HG02973 (cell line): Measurements from ENCODE around the gene PEAK1.

Experiments used
- ATAC-seq: cut with Tn5 transposase; IDR thresholded peaks from one replicate; pipeline ENCODE4 v1.9.1; 2021; ENCODE audit warnings: moderate library complexity; ENCODE audit not compliant: unreplicated experiment

The PEAK1 gene

DNA sequence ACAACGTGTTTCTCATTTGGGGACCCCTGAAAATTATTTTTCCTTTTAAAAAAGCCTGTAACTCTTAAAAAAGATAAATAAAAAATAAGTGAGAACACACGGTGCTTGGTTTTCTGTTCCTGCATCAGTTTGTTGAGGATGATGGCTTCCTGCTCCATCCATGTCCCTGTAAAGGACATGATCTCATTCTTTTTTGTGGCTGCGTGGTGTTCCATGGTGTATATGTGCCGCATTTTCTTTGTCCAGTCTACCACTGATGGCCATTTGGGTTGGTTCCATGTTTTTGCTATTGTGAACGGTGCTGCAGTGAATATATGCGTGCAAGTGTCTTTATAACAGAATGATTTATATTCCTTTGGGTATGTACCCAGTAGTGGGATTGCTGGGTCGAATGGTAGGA, 351.3 kb downstream of the PEAK1 start:
- no peak for ATAC-seq

DNA sequence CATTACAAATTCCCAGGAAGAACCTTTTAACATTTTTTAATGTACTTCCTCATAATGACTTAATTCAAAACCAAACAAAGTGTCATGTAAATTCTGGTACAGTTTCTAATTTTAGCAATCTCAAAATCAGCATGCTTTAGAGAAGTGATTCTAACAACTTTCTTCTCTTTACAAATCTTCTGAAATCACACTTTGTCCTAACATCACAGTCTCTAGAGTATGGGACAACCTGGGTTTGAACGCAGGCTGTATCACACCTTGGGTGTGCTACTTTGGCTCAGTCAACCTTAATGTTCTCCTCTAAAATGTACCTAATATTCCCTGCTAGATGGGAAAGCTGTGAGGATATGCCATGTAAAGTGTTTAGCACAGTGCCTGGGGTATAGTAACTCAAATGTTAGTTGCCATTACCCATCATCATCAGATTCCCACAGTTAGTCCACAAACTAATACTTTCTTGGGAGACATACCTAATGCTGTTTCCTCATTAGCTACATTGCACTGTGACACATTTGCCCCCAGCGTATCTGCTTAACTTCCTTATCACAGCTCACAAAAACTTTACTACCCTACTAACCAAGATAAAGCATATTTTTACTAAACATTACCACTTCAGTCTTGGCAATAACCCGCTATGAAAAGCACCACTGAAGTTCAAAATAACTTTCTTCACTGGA, 352.1 kb downstream of the PEAK1 start:
- no peak for ATAC-seq

DNA sequence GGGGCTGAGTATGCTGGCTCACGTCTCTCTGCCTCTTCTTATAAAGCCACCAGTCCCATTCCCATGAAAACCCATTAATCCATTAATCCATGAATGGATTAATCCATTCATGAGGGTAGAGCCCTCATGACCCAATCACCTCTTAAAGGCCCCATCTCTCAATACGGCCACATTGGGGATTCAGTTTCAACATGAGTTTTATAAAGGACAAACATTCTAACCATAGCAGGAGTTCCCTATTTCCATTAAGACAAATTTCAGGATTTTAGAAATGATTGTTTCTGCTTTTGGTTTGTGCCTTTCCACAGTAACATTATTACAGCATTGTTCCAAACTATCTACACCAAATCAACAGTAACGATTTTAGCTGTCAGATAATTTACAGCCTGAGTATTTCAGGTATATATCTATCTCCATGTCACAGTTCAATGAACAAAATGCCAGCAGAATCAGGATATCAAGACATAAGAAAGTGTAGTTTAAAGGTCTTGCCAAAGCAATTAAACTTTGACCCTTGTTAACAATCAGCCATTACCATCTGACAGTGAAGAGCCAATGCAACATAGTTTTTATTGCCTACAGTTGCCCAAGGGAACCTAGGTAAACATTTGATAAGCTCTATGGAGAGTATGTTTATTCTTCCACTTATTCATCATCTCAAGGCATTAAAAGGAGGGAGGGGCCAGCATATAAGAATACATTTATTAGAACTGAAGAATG, 352.8 kb downstream of the PEAK1 start:
- no peak for ATAC-seq

DNA sequence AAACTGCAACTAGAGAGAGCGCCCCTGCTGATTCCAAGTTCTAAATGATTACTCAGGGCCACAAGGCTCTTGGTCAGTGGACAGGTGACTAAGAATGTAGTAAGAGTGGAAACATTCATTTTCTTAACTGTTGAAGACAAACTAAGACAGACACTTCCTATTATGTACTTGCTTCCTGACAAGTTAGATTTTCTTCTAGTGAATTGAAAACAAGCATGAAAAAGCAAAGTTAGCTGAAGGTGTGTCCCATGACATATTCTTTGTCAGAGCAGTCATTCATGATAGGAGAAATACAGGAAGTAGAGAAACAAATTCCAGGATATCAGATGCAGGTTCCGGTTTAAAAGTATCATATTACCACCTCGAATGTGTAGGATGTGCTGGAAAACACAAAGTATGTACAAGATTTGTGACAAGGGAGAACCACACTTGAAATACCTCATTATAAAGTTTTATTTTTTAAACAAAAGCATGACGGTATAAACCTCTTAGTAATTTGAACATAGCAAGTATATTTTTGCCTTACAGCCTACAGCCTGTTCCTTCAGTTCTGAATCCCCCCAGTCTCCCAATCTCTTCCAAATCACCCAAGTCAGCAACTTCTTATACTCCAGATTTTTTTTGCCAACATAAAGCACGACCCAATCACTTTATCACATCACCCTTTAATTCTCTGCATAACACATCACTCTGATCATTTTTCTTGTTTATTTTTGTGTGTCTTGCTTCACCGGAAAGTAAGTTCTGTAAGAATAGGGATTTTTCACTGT, 355.2 kb downstream of the PEAK1 start:
- no peak for ATAC-seq

DNA sequence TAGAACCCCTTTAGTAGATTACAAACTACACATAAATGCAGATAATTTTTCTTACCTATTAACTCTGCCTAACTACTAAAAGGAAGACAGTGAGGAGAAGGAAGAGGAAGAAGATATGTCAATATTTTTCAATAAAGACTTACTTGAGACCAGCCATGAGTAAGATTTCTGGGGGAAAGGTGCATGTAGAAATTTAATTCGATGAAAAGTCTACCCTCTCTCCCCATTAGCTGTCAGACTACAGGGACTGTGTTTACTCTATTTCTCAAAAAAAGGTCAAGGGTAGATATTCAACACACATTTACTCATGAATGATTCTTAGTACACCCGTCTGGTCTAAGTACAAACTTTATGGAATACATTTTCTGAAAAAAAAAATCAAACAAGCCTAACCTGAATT, 355.8 kb downstream of the PEAK1 start:
- ATAC-seq = no peak

- no peak for ATAC-seq
These were observed 356.7 kb downstream of the PEAK1 start for GRCh38 chr15:77063249-77063648.

DNA sequence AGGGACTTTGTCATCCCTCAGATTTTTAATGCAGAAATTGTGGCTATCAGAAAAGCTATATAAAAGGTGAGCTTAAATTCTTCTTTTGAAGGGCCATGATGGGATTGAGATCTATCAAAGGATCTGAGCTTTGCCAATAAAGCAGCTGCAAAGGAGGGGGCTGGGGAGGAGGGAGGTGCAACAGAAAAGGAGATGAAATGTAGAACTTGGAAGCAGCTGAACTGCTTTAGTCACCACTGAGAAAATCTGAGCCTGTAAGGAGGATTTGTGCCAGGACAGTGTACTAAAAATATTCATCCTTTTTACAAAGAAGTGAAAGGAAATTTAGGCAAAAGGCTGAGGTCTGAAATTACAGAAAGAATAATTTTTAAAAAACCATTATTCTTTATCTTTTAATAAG, 359.4 kb downstream of the PEAK1 start:
- no peak for ATAC-seq

- ATAC-seq = no peak
These were observed 360.0 kb downstream of the PEAK1 start for GRCh38 chr15:77059786-77060361.

DNA sequence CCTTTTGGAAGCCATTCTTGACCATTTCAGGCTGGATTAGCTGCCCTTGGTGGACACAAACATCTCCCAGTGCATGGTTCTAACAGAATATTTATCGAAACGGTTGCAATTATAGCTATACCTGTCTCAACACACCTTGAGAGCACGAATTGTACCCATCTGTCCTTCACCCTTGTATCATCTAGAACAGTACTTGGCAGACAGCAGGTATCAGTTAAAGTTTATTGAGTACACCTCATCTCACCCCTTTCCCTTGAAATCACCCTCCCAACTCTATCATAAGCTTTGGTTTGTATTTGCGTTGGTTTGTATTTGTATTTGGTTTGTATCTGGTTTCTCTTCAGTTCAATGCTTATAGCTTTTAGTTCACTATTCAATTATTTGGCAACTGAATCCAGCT, 361.4 kb downstream of the PEAK1 start:
- no peak for ATAC-seq

GRCh38 chr15:77057685-77058084, 362.2 kb downstream of the PEAK1 start:
- ATAC-seq = no peak

GRCh38 chr15:77057072-77057471, 362.8 kb downstream of the PEAK1 start:
- no peak for ATAC-seq

- ATAC-seq = no peak
These were observed 366.2 kb downstream of the PEAK1 start for GRCh38 chr15:77053709-77054108.

DNA sequence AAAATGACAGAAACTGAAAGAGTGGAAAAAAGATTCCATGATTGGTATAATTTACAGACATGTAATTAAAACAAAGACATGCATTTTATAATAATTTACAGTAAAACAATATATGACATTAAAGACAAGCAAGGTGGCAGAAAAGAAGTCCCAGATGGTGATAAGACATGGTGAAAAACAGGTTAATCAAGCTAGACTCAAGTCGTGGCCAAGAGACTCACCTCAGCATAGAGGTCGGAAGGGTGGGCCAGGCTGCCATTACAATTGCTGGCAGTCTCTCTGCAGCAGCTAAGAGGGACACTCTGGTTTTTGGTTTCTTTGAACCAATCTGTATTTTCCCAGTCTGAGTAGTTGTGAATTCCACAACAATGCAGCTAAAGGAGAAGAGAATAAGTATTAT, 367.3 kb downstream of the PEAK1 start:
- no peak for ATAC-seq
